GM13977 (cell line): ENCODE measurements around the gene ZBTB17.
A peak's percentile ranks its signal among the peaks of the same experiment; 100 is the strongest.

Experiments
- DNase-seq: peaks from one replicate; pipeline ENCODE4 v3.0.0; 2012; ENCODE audit warnings: low spot score
- CTCF ChIP-seq: IDR thresholded peaks from 2 replicates; pipeline ENCODE4 v1.5.1; 2012; ENCODE audit warnings: mild to moderate bottlenecking, control low read depth; ENCODE audit not compliant: insufficient read depth; ENCODE audit errors: extremely low read depth, missing control alignments
- in situ Hi-C: fragments of 300-500 bp; cut with MboI; formaldehyde crosslinking; loops from one replicate; pipeline ENCODE4 v1.12.0; 2022; ENCODE audit warnings: low sequenced_read_pairs, low pct_unique_long_range_greater_than_20kb, mixed read lengths, inconsistent platforms; ENCODE audit not compliant: unreplicated experiment

ZBTB17 gene

GRCh38 chr1:15937146-15937545, 38.8 kb downstream of the ZBTB17 start:
- in situ Hi-C loops = no loop called here
- no peak for DNase-seq
- no peak for TF ChIP-seq CTCF

GRCh38 chr1:15936025-15936424, 39.9 kb downstream of the ZBTB17 start:
- no peak for TF ChIP-seq CTCF
- DNase-seq = no peak
- in situ Hi-C loops = no loop called here

- TF ChIP-seq CTCF = no peak
- in situ Hi-C loops = no loop called here
- DNase-seq = no peak
These were observed 40.6 kb downstream of the ZBTB17 start for GRCh38 chr1:15935056-15935950.

GRCh38 chr1:15934211-15935055, 41.5 kb downstream of the ZBTB17 start:
- no peak for TF ChIP-seq CTCF
- in situ Hi-C loops = no loop called here
- peak; percentile 7 for DNase-seq

GRCh38 chr1:15933684-15934083, 42.2 kb downstream of the ZBTB17 start:
- in situ Hi-C loops = no loop called here
- no peak for TF ChIP-seq CTCF
- peak; percentile 5 for DNase-seq

GRCh38 chr1:15932612-15933011, 43.3 kb downstream of the ZBTB17 start:
- in situ Hi-C loops = no loop called here
- peak; percentile 7 for DNase-seq
- no peak for TF ChIP-seq CTCF
